ENCODE measurements around the gene ATXN2L.

ATXN2L gene

GRCh38 chr16:28836761-28837064 is 13.9 kb downstream of the ATXN2L start:
- TF ChIP-seq, protein P1, sequence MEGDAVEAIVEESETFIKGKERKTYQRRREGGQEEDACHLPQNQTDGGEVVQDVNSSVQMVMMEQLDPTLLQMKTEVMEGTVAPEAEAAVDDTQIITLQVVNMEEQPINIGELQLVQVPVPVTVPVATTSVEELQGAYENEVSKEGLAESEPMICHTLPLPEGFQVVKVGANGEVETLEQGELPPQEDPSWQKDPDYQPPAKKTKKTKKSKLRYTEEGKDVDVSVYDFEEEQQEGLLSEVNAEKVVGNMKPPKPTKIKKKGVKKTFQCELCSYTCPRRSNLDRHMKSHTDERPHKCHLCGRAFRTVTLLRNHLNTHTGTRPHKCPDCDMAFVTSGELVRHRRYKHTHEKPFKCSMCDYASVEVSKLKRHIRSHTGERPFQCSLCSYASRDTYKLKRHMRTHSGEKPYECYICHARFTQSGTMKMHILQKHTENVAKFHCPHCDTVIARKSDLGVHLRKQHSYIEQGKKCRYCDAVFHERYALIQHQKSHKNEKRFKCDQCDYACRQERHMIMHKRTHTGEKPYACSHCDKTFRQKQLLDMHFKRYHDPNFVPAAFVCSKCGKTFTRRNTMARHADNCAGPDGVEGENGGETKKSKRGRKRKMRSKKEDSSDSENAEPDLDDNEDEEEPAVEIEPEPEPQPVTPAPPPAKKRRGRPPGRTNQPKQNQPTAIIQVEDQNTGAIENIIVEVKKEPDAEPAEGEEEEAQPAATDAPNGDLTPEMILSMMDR (IDR thresholded peaks at IDR 0.05; ENCODE audit: unreplicated experiment in 3 of 3): no peak
- no peaks in the 10 kb centered on the region for H3K4me1 Mint-ChIP-seq

DNA sequence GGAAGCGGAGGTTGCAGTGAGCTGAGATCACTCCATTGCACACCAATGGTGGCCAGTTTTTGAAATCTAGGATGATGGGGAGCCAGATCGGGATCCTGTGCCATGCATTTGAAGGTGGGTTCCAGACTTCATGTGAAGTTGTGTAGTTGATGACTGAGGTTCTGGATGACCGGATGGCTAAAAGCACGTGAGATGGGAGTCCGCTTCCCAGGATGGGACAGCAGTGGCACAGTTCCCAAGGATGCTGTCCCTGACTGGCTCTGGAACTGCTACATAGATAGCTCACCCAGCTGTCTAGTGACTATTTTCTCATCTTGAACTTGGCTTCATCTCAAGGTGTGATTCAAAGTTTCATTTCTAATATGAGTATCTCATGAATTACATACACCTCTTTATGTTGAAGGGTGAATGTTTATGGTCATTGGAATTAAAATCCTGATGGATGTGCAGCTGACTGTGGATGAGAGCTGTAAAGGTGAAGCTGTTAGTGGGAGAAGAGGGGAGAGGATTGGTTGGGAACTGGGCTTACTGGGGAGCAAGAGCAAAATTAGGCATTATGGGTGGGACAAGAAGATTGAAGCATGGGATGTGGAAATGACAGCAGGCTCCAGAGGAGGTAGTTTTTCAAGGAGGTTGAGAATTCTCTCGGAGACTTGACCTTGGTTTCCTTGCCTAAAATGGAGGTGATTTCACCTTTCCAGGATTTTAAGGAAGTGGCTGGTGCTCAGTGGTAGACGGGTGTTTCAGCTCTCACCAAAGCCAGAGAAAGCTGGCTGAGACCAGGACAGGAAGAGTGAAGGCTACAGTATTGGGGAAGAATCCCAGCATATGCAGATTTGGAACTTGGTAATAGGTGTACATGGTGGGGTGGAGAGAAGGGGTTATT is 15.1 kb downstream of the ATXN2L start:
- Mint-ChIP-seq H3K4me1 (no peaks in the 10 kb centered on the region), H3K9me3 (no peaks in the 10 kb centered on the region), H3K27ac (no peak overlapping the region), H3K4me3 (no peak overlapping the region), H3K36me3 (ENCODE audit: low read depth) (peaks cover 69% of the 10 kb centered on the region), H3K27me3 (ENCODE audit: low read depth) (no peaks in the 10 kb centered on the region)
- TF ChIP-seq, protein P1 (IDR thresholded peaks at IDR 0.05; ENCODE audit: unreplicated experiment in 3 of 3): no peak

More at GRCh38 chr16:28836761-28837064, 13.9 kb downstream of the ATXN2L start:
- Mint-ChIP-seq H3K36me3 (ENCODE audit: low read depth) (peaks cover 67% of the 10 kb centered on the region), H3K9me3 (no peaks in the 10 kb centered on the region), H3K4me3 (no peak overlapping the region), H3K27ac (no peak overlapping the region), H3K27me3 (ENCODE audit: low read depth) (no peaks in the 10 kb centered on the region)

- no peak overlapping the region for H3K27ac Mint-ChIP-seq
- peaks cover 69% of the 10 kb centered on the region for H3K36me3 Mint-ChIP-seq (ENCODE audit: low read depth)
These were observed 15.7 kb downstream of the ATXN2L start for GRCh38 chr16:28838558-28838918.

DNA sequence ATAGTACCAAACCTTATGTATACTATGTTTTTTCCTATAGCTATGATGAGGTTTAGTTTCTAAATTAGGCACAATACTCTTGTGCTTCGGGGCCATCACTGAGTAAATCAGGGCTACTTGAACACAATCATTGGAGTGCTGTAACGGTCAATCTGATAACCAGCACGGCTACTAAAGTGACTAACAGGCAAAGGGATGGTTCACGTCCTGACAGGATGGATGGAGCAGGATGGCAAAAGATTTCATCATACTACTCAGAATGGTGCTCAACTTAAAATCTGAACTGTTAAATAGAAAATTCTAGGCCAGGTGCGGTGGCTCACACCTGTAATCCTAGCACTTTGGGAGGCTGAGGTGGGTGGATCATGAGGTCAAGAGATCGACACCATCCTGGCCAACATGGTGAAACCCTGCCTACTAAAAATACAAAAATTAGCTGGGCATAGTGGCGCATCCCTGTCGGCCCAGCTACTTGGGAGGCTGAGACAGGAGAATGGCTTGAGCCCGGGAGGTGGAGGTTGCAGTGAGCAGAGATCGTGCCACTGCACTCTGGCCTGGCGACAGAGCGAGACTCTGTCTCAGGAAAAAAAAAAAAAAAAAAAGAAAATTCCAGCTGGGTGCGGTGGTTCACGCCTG is 16.3 kb downstream of the ATXN2L start:
- H3K4me3 Mint-ChIP-seq: peak overlapping the region in 2 of 3 experiments; percentile 30 to 41
- TF ChIP-seq, protein P1 (IDR thresholded peaks at IDR 0.05; ENCODE audit: unreplicated experiment in 3 of 3): no peak
- no peaks in the 10 kb centered on the region for H3K9me3 Mint-ChIP-seq
- H3K27ac Mint-ChIP-seq: no peak overlapping the region
- H3K36me3 Mint-ChIP-seq (ENCODE audit: low read depth): peaks cover 64% of the 10 kb centered on the region
- no peaks in the 10 kb centered on the region for H3K4me1 Mint-ChIP-seq
- H3K27me3 Mint-ChIP-seq (ENCODE audit: low read depth): no peaks in the 10 kb centered on the region

More at GRCh38 chr16:28838558-28838918, 15.7 kb downstream of the ATXN2L start:
- Mint-ChIP-seq H3K4me3 (no peak overlapping the region), H3K9me3 (no peaks in the 10 kb centered on the region), H3K4me1 (no peaks in the 10 kb centered on the region), H3K27me3 (ENCODE audit: low read depth) (no peaks in the 10 kb centered on the region)
- TF ChIP-seq, protein P1 (IDR thresholded peaks at IDR 0.05; ENCODE audit: unreplicated experiment in 3 of 3): no peak

DNA sequence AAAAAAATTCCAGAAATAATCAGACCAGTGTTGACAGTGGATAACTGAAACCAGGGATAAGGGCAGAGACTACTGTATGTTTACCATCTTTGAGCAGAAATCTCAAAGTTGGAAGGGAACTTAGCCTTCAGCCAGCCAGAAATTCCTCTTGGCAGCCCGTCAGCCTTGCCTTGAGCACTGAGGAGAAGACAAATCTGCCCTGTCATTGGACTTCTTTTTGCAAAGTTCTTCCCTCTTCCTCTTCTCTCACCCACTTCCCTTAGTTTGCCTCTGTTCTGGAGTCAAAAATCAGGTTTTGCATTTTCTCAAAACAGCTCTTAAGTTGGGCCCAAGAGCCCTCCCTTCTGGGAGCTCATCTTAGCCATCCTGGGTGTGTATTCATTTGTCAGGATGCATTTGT is 17.1 kb downstream of the ATXN2L start:
- Mint-ChIP-seq H3K4me1 (peaks cover 2% of the 10 kb centered on the region), H3K27ac (no peak overlapping the region), H3K36me3 (ENCODE audit: low read depth) (peaks cover 60% of the 10 kb centered on the region), H3K27me3 (ENCODE audit: low read depth) (no peaks in the 10 kb centered on the region), H3K4me3 (no peak overlapping the region), H3K9me3 (no peaks in the 10 kb centered on the region)
- TF ChIP-seq, protein P1 (IDR thresholded peaks at IDR 0.05; ENCODE audit: unreplicated experiment in 3 of 3): no peak

Data from nephron (organoid).